Aorta (tissue), 5 donors: Measurements from ENCODE around the gene PITX2. TPM values are rescaled to one million over a fixed set of nuclear protein-coding genes. Genes with fewer than 3 reads are reported as not detected.

Source experiments
- ATAC-seq: fragments of 200-7000 bp; cut with Tn5 transposase; one replicate; pipeline ENCODE4 v1.9.1; 2022; ENCODE audit warnings: moderate library complexity; ENCODE audit not compliant: low FRiP score
- DNase-seq, 2 donors: peaks; one replicate each; pipeline ENCODE4 v3.0.0-alpha.2; 2020
- H3K27ac ChIP-seq, 2 donors: one replicate each; pipeline ENCODE4 v1.5.1; 2013; ENCODE audit warnings: low read length in 2 of 2, mild to moderate bottlenecking in 2 of 2, moderate library complexity in 2 of 2, control low read depth in 1 of 2, inconsistent platforms in 1 of 2, low read depth in 1 of 2
- H3K27me3 ChIP-seq, 2 donors: one replicate each; pipeline ENCODE4 v1.6.1; 2013; ENCODE audit warnings: control low read depth in 1 of 2, low read length in 1 of 2, mild to moderate bottlenecking in 1 of 2, moderate library complexity in 1 of 2; ENCODE audit not compliant: insufficient read depth in 2 of 2, control insufficient read depth in 1 of 2
- H3K36me3 ChIP-seq, 2 donors: one replicate each; pipeline ENCODE4 v1.6.1; 2013; ENCODE audit warnings: control low read depth in 1 of 2, low read length in 1 of 2, mild to moderate bottlenecking in 1 of 2; ENCODE audit not compliant: insufficient read depth in 2 of 2, control insufficient read depth in 1 of 2
- H3K4me1 ChIP-seq, 2 donors: one replicate each; pipeline ENCODE4 v1.6.1; 2013; ENCODE audit warnings: low read length in 2 of 2, control low read depth in 1 of 2, mild to moderate bottlenecking in 1 of 2, moderate library complexity in 1 of 2; ENCODE audit not compliant: insufficient read depth in 2 of 2, control insufficient read depth in 1 of 2
- H3K4me3 ChIP-seq, 2 donors: one replicate each; pipeline ENCODE4 v1.5.1; 2013; ENCODE audit warnings: low read length in 2 of 2, control low read depth in 1 of 2, mild to moderate bottlenecking in 1 of 2
- H3K9me3 ChIP-seq: one replicate; pipeline ENCODE4 v1.6.1; 2013; ENCODE audit warnings: mild to moderate bottlenecking, low read length; ENCODE audit not compliant: control insufficient read depth
- WGBS, 2 donors: extraction: QIAGEN DNeasy Blood & Tissue Kit; methylation state at CpG; one replicate each; pipeline ENCODE4 v1.1.7; 2013; 5-methylcytosine and 5-hydroxymethylcytosine counted together
- intact Hi-C, 2 donors: fragments of 100-400 bp; cut with DNase I; formaldehyde crosslinking; loops; one replicate each; pipeline versions ENCODE4 v1.14.2 to v1.15.0; 2022
- polyA plus RNA-seq, 2 donors: library from polyadenylated mRNA; stranded (reverse); fragments of 200-250 nt; gene quantifications; one replicate each; pipeline ENCODE4 v1.2.3, GENCODE V29; 2013
- total RNA-seq, 2 donors: library from RNA; stranded (reverse); fragmentation: NEBNext Ultra II Directional; extraction: Animal tissue kit (Norgen Biotek cat#: 25700); gene quantifications; one replicate each; pipeline ENCODE4 v1.2.1, GENCODE V29; 2021
- donor health status: healthy with polysubstance abuse.
- donor health status: Bipolar disorder and iron deficiency.
- donor health status: DM: no; HTN: no; CAD: no.
- donor health status: DM: no; HTN: no; CAD: no.
- donor health status: DM: yes; HTN: yes; CAD: no.

PITX2 gene
- total and polyA plus RNA-seq, 4 donors = 0.31 to 1.0 TPM; not detected in 2

GRCh38 chr4:110626532-110627153 lies 3.8 kb upstream of the PITX2 start:
- intact Hi-C loops = no loop called here
- no peaks in the 10 kb centered on the region for H3K9me3 ChIP-seq
- no peak overlapping the region for H3K27ac ChIP-seq
- H3K4me1 ChIP-seq = no peaks in the 10 kb centered on the region
- H3K36me3 ChIP-seq = no peaks in the 10 kb centered on the region
- DNase-seq (peak in 1 of 2 donors; percentile 48), ATAC-seq (no peak)
- peaks cover 0 to 2% of the 10 kb centered on the region in 2 donors for H3K27me3 ChIP-seq
- whole genome bisulfite sequencing, 2 donors = 23 to 25% methylated on average over 13 of the region's 13 CpGs
- no peak overlapping the region for H3K4me3 ChIP-seq

DNA sequence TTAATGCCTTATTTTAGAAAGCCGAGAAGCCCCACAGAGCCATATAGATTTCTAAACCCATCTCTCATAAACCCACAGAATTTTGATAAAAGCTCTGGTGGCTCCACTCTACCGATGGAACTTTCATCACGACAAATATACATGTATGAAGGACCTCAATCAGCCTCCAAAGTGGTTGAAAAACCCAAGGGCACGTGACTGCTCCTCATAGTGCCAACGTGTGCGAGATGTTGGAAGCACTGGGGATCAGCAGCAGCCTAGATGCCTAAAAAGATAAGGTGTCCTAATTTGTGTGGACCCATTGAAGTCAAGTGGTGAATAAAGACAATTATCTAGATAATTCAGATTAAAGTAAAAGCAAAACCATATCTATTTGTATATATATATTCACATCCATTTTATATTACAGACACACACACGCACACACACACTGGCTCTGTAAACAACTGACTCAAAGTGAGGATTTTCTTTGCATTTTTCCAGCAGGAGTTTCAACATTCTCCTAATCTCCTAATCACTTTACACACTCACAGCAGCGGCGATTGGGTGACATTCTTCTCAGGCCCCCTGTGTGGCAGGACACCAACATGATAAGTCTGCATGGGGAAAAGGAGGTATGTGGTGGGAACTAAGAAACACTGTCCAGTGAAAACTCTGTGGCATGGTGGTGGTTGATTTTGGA lies 2.8 kb upstream of the PITX2 start:
- H3K27ac ChIP-seq = no peak overlapping the region
- no peak for ATAC-seq
- no peaks in the 10 kb centered on the region for H3K4me1 ChIP-seq
- no peak overlapping the region for H3K4me3 ChIP-seq
- H3K9me3 ChIP-seq = no peaks in the 10 kb centered on the region
- H3K27me3 ChIP-seq = peaks cover 0 to 5% of the 10 kb centered on the region in 2 donors
- intact Hi-C loops = no loop called here
- DNase-seq = no peak
- 13 to 17% methylated on average over 9 of the region's 9 CpGs for WGBS, 2 donors
- H3K36me3 ChIP-seq = no peaks in the 10 kb centered on the region

DNA sequence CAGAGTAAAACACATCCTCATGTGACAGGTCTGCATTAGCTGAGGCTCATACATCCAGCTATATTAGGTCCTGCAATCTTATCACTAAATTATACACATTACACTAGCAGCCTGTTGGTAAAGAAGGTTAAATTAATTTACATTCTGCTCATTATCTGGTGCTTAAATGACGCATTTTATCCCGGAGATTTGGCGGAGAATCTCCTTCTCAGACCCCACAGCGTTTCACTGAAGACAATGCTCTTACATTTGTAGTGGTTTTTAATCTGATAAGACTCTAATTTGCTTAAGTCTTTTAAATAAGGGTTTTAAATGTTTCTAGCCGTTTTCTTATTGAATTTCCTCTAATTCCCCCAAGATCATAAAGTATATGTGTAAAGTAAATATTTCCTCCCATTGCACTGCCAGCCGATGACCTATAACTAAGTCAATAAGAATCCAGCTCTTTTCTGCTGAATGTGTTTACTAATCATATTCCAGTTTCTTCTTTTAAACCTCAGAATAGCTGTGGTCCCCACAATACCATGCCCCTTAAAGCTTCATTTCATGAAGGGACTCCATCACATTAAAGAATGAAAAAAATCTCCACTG lies 2.1 kb upstream of the PITX2 start:
- Histone ChIP-seq H3K27ac (no peak overlapping the region), H3K4me3 (no peak overlapping the region), H3K36me3 (no peaks in the 10 kb centered on the region), H3K4me1 (no peaks in the 10 kb centered on the region), H3K9me3 (no peaks in the 10 kb centered on the region), H3K27me3 (peaks cover 0 to 5% of the 10 kb centered on the region in 2 donors)
- 13 to 21% methylated on average over 6 of the region's 6 CpGs for WGBS, 2 donors
- DNase-seq (no peak), ATAC-seq (no peak)
- intact Hi-C loops = no loop called here

- WGBS, 2 donors = 18 to 29% methylated on average over 3 of the region's 3 CpGs
- Histone ChIP-seq H3K27me3 (peaks cover 0 to 5% of the 10 kb centered on the region in 2 donors), H3K4me1 (no peaks in the 10 kb centered on the region), H3K36me3 (no peaks in the 10 kb centered on the region), H3K27ac (no peak overlapping the region), H3K9me3 (no peaks in the 10 kb centered on the region), H3K4me3 (no peak overlapping the region)
- DNase-seq = no peak
- ATAC-seq = no peak
- intact Hi-C loops = no loop called here
Measured at GRCh38 chr4:110624398-110624780, 1.5 kb upstream of the PITX2 start.

DNA sequence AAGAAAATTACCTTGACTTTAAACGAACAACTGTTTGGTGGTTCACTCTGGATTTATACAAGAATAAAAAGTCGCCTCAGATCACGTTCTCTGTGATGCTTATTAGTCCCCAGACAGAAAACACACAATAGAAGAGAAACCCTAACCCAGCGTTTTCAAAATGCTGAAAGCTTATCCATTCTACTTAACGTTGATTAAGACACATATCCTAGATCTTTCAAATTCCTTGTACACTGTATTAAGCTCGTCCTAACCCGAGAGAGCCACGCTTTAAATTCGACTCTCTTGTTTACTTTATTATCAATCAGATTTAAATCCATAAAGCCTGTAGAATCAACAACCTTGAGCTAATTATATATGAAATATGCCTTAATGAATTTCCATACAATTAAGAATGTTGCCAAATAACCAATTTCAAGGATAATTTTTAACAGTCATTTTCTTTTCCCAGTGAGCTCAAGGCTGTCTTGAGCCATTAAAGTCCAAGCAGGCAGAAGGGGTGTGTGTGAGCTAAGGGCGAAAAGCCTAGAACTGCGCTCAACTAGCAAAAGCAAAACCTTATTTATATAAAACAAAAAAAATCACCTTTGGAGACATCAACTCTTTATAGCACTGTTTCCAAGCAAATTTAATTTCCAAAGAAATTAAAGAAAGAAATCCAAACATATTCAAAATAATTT lies 981 bp upstream of the PITX2 start:
- H3K4me3 ChIP-seq = no peak overlapping the region
- no peak for DNase-seq
- no peaks in the 10 kb centered on the region for H3K4me1 ChIP-seq
- H3K36me3 ChIP-seq = no peaks in the 10 kb centered on the region
- peaks cover 0 to 5% of the 10 kb centered on the region in 2 donors for H3K27me3 ChIP-seq
- intact Hi-C loops = no loop called here
- ATAC-seq = no peak
- peaks cover under 1% of the 10 kb centered on the region for H3K9me3 ChIP-seq
- 28 to 33% methylated on average over 11 of the region's 11 CpGs for WGBS, 2 donors
- no peak overlapping the region for H3K27ac ChIP-seq

DNA sequence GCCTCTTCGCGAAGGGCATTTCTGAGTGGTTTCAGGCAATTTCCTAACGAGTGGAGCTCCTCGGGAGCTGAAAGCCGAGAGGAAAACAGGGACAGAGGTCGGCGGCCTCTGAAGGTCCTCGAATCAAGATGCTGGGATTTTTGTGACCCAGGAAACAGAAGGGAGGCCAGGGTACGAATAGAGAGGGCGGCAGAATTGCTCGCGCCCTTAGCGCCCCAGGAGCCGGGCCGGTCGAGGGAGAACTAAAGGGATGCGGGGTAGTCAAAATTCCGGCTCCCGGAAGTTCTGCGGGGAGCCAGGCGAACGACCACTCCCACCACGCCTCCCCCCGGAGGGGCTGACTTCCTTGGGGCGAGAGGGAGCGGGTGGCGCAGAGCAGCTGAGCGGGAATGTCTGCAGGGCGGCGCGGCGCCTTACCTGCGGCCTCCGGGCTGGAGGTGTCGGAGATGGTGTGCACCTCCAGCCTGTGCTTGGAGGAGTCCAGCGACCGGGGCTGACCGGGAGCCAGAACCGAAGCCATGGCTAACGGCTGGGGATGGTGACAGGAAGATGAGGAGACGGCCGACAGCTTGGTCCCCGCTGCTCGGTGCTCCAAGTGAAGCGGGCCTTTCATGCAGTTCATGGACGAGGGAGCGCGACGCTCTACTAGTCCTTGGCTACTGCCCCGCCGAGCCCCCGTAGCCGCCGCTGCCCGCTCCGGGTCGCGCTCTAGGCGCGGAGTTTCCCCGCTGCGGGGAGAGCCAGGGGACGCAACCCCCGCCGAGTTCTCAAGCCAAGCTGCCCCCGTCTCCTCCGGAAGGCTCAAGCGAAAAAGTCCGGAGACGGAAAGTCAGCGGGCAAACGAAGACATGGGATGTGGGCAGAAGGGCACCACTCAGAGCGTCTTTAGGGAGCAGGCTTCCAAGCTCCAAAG lies 782 bp downstream of the PITX2 start:
- no peaks in the 10 kb centered on the region for H3K36me3 ChIP-seq
- peaks cover 3% of the 10 kb centered on the region for H3K9me3 ChIP-seq
- H3K4me1 ChIP-seq = no peaks in the 10 kb centered on the region
- H3K4me3 ChIP-seq = peak overlapping the region in 1 of 2 donors; percentile 1
- peaks cover 0 to 5% of the 10 kb centered on the region in 2 donors for H3K27me3 ChIP-seq
- ATAC-seq = peak; percentile 55
- 4% methylated on average over 66 to 73 of the region's 73 CpGs for WGBS, 2 donors
- DNase-seq = peak in 1 of 2 donors; percentile 59
- no peak overlapping the region for H3K27ac ChIP-seq
- intact Hi-C loops = no loop called here

DNA sequence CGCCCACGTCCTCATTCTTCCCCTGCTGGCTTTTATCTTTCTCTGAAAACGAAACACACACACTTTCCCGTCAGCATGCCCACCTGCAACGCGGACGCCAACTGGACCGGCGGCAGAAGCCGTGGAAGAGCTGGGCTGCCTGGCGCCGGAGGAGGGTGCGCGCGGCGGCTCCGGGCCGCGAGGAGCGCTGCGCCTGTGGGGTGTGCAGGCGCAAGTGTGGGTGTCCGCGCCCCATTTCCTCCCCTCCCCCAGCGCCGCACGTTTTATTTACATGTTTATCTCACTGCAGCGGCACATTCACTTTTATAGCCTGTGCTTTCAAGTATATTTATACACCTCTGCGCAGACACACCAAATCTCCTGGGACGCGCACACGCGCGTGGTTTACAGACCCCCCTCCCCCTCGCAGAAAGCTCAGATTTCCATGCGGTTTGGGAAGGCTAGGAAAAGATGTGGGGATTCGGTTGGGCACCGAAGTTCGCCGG lies 1.5 kb downstream of the PITX2 start:
- H3K4me1 ChIP-seq = no peaks in the 10 kb centered on the region
- WGBS, 2 donors = 5 to 6% methylated on average over 40 of the region's 40 CpGs
- intact Hi-C loops = no loop called here

More for the DNA sequence above, 1.5 kb downstream of the PITX2 start:
- H3K4me3 ChIP-seq = peak overlapping the region in 1 of 2 donors; percentile 5
- peaks cover 3% of the 10 kb centered on the region for H3K9me3 ChIP-seq
- ATAC-seq (no peak), DNase-seq (peak in 1 of 2 donors; percentile 69)
- peaks cover 0 to 5% of the 10 kb centered on the region in 2 donors for H3K27me3 ChIP-seq
- H3K36me3 ChIP-seq = no peaks in the 10 kb centered on the region
- no peak overlapping the region for H3K27ac ChIP-seq
